Measurements from ENCODE around the gene HMGXB4. TPM values are rescaled to one million over a fixed set of nuclear protein-coding genes. Genes with fewer than 3 reads are reported as not detected.
A peak's percentile ranks its signal among the peaks of the same experiment; 100 is the strongest.

Gene HMGXB4
- total and polyA plus RNA-seq, 9 of the 15 experiments (the other 6 are each of a cell fraction or from before 2014, with no cell fraction given): 9.9 to 31.4 (median 24.8) TPM

DNA sequence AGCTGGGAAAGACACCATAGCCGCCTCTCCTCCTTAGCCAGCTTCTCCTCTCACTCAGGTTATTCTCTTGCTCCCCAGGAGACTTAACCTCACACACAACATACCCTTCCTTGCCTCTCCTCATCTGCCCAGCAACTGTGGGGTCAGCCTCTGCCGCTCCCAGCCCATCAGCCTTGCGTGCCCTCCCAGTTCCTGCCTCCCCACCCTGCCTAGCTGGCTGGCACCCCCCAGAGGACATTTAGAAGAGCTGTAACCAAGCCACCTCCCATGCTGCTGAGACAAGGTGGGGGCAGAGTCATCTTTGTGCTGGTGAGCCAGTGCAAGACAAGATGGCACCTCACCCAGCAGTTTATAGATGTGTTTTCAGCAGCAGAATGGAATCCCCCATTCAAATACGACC, 80.6 kb downstream of the HMGXB4 start:
- no TSS peak for BruUV-seq (replicated peaks)
- ATAC-seq (peak; percentile 62; the same call in 2 of the 3 replicates), FAIRE-seq (no peak), DNase-seq (ENCODE audit: extremely low read depth in 1 of 4, low spot score in 3 of 4) (peak in 2 of 4 experiments; percentile 17 to 19)
- no peaks in the 10 kb centered on the region for H4K20me1 ChIP-seq (replicated peaks; ENCODE audit: control insufficient read depth, insufficient read depth, low read length)
- H3K27me3 ChIP-seq (ENCODE audit: control insufficient read depth in 2 of 2, insufficient read depth in 2 of 2, low read length in 2 of 2): no peaks in the 10 kb centered on the region
- 68% methylated on average over 3 of the region's 4 CpGs for WGBS (ENCODE audit: insufficient coverage, low coverage, missing lambda C conversion rate)
- TF ChIP-seq TCFL5 (CRISPR knock-in tag; conservative IDR thresholded peaks at IDR 0.05): no peak
- TF ChIP-seq CTCF (IDR thresholded peaks at IDR 0.05 in 2 of 3, conservative IDR thresholded peaks at IDR 0.05 in 1 of 3; ENCODE audit: insufficient read depth in 2 of 3, low read depth in 1 of 3, low read length in 3 of 3): peak in 2 of 3 experiments; percentile 5 to 24; a peak in 1 of 6 replicates
- H3K9me1 ChIP-seq (ENCODE audit: control insufficient read depth, insufficient read depth, low read length): no peaks in the 10 kb centered on the region
- CTCF ChIA-PET (ENCODE audit: low intra/inter-chr PET ratio): no interaction called here
- no peaks in the 10 kb centered on the region for H3K79me2 ChIP-seq (ENCODE audit: control insufficient read depth, insufficient read depth, low read length)
- no peak overlapping the region for H3K4me3 ChIP-seq
- no peak overlapping the region for H3K9ac ChIP-seq (ENCODE audit: insufficient read depth in 1 of 2, low read depth in 2 of 2, low read length in 2 of 2)
- in situ Hi-C loops (cut with MboI) (no loop called here), intact Hi-C loops (cut with micrococcal nuclease) (no loop called here)
- POLR2A ChIA-PET: interaction anchor here (0.6 to 0.8 kb wide), 3 partner anchors 34 to 239 kb away, joined by 3 read pairs; no protein-coding TSS in a partner anchor
- H3K36me3 ChIP-seq (ENCODE audit: control insufficient read depth, insufficient read depth, low read length): peaks cover 30% of the 10 kb centered on the region; the same call in 2 of the 3 replicates
- no peaks in the 10 kb centered on the region for H3K9me3 ChIP-seq (replicated peaks; ENCODE audit: control insufficient read depth, insufficient read depth, low read depth, low read length)
- no peak overlapping the region for H3K4me2 ChIP-seq (ENCODE audit: insufficient read depth, low read length)
- H3K27ac ChIP-seq (ENCODE audit: extremely low read depth, low read depth, low read length): no peak overlapping the region
- H2AFZ ChIP-seq (ENCODE audit: low read depth, low read length): no peak overlapping the region
- H3K4me1 ChIP-seq (replicated peaks in 1 of 2; ENCODE audit: control insufficient read depth in 2 of 2, insufficient read depth in 2 of 2, low read length in 2 of 2): peaks cover 2 to 15% of the 10 kb centered on the region in 2 experiments; a peak in 2 of 5 replicates
